Measurements from ENCODE around the gene ST3GAL2.

Gene ST3GAL2

GRCh38 chr16:70437017-70437581 lies 1.8 kb downstream of the ST3GAL2 start:
- H3K27ac Mint-ChIP-seq = peak overlapping the region; percentile 95

DNA sequence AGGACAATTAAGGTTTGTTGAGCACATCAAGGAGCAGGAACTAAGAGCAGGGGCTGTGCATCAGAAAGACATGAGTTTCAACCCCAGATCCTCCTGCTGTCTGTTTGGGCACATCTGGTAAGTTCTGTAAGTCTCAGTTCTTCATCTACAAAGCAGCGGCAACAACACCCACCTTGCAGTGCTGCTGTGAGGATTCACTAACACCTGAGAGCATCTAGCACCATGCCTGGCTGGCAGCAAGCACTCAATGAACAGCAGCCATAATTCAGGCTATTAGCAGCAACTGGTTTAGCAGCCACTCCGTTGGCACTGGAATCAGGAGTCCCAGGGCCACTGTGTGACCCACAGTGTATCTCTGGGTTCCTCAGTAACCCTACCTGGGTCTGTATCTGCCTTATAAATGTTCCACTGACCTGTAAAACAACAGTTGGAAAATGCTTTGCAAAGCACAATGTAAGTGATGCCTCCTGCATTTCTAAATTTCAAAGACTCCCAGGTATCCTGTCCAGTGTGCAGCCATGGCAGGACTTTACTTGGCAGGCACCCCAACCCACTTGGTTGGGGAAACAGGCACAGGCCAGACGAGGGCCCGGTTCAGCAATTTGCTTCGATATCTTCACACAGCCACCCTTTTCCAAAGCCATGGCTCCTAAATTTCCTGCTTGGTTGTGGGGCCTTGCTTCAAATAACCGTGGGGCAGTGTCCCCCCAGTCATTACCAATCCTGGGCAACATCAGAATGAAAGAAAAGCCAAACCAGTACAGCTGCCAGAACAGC lies 4.2 kb downstream of the ST3GAL2 start:
- Mint-ChIP-seq H3K9me3 (no peaks in the 10 kb centered on the region), H3K4me1 (ENCODE audit: low read depth) (peaks cover 80% of the 10 kb centered on the region), H3K27me3 (no peaks in the 10 kb centered on the region), H3K4me3 (no peak overlapping the region), H3K27ac (no peak overlapping the region), H3K36me3 (ENCODE audit: low read depth) (peaks cover 20% of the 10 kb centered on the region)
- DNase-seq = no peak

More at GRCh38 chr16:70437017-70437581, 1.8 kb downstream of the ST3GAL2 start:
- peaks cover 20% of the 10 kb centered on the region for H3K36me3 Mint-ChIP-seq (ENCODE audit: low read depth)
- DNase-seq = no peak
- H3K4me1 Mint-ChIP-seq (ENCODE audit: low read depth) = peaks cover 63% of the 10 kb centered on the region
- peak overlapping the region; percentile 95 for H3K4me3 Mint-ChIP-seq
- no peaks in the 10 kb centered on the region for H3K9me3 Mint-ChIP-seq
- no peaks in the 10 kb centered on the region for H3K27me3 Mint-ChIP-seq

DNA sequence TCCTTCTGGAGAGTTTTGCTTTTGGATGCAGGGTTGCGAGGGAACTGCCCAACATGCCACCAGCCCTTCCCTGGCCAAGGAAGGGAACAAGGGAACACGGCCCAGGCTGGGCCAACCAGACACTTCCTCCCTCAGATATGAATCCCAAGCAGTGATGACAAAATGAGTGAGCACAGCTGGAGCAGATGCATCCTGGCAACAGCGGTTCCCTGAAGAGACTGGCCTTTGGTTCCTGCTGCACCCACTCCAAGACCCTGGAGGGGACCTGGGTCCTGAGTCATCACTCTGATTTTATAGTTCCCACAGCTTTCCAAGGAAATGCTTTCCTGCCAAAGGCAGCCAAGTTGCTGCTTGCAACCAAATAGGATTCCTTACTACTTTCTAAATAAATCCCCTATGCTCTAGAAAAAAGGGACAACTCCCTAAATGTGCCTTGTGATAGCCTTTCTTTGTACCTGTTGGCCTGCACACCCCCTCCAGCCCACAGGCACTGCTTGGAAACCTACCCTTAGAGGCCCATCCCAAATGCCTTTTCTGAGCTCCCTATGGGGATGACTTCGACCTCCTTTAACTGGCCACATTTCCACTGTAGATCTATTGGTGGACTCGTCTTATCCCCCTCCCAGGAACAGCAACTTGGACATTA lies 5.3 kb downstream of the ST3GAL2 start:
- Mint-ChIP-seq H3K27ac (peak overlapping the region; percentile 26), H3K4me1 (ENCODE audit: low read depth) (peaks cover 82% of the 10 kb centered on the region), H3K27me3 (no peaks in the 10 kb centered on the region), H3K4me3 (no peak overlapping the region), H3K9me3 (no peaks in the 10 kb centered on the region), H3K36me3 (ENCODE audit: low read depth) (peaks cover 19% of the 10 kb centered on the region)
- no peak for DNase-seq

- Mint-ChIP-seq H3K27me3 (no peaks in the 10 kb centered on the region), H3K27ac (peak overlapping the region; percentile 59), H3K4me3 (no peak overlapping the region), H3K36me3 (ENCODE audit: low read depth) (peaks cover 13% of the 10 kb centered on the region), H3K4me1 (ENCODE audit: low read depth) (peaks cover 83% of the 10 kb centered on the region), H3K9me3 (no peaks in the 10 kb centered on the region)
- DNase-seq = no peak
Observed at GRCh38 chr16:70432723-70433457, 6.0 kb downstream of the ST3GAL2 start.

GRCh38 chr16:70432356-70432722 lies 6.6 kb downstream of the ST3GAL2 start:
- no peak for DNase-seq
- no peaks in the 10 kb centered on the region for H3K9me3 Mint-ChIP-seq
- peak overlapping the region; percentile 59 for H3K27ac Mint-ChIP-seq
- peaks cover 82% of the 10 kb centered on the region for H3K4me1 Mint-ChIP-seq (ENCODE audit: low read depth)
- no peak overlapping the region for H3K4me3 Mint-ChIP-seq
- H3K36me3 Mint-ChIP-seq (ENCODE audit: low read depth) = peaks cover 12% of the 10 kb centered on the region
- H3K27me3 Mint-ChIP-seq = no peaks in the 10 kb centered on the region

DNA sequence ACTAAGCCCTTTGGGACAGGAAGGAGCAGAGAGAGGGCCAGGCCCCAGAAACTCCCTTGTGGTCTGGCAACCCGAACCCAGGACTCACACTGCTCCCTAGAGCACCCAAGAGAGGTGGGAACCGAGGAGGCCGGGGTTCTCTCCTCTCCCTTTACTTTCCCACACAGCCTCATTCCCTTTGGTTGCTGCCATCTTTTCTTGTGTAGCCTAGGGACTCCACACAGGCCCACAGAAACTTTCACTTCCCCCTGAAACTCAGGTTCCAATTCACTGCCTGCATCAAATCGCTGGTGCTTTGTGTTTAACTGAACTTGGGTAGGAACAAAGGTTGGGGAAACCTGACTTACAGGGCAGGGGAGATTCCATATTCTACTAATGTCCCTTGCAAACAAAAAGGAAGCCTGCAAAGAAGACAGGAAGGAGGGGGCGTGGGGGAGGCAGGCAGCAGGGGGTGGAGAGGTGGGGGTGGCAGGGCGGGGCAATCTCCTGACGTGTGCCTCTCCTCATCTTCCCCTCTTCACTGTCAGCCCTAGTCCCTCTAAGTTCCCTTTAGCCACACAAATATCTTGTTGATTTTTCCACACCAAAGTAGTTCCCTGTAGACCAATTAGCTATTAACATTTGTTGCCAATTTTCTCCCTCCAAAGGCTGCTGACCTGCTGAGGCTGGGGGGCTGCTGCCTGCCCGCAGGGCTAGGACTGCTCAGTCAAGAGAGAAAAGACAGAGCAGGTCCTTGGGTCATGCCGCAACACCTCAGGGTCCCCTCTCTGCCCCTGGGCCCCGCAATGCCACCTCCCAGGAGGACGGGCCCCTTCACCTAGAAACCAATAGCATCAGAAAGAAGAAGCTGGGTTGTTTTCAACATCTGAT lies 8.0 kb downstream of the ST3GAL2 start:
- Mint-ChIP-seq H3K27me3 (no peaks in the 10 kb centered on the region), H3K9me3 (no peaks in the 10 kb centered on the region), H3K4me3 (peak overlapping the region; percentile 60), H3K4me1 (ENCODE audit: low read depth) (peaks cover 72% of the 10 kb centered on the region), H3K36me3 (ENCODE audit: low read depth) (peaks cover 12% of the 10 kb centered on the region), H3K27ac (peak overlapping the region; percentile 88)
- DNase-seq = peak; percentile 55

GRCh38 chr16:70429888-70430666 lies 8.8 kb downstream of the ST3GAL2 start:
- Mint-ChIP-seq H3K9me3 (no peaks in the 10 kb centered on the region), H3K27me3 (no peaks in the 10 kb centered on the region), H3K4me1 (ENCODE audit: low read depth) (peaks cover 72% of the 10 kb centered on the region), H3K4me3 (peak overlapping the region; percentile 60), H3K36me3 (ENCODE audit: low read depth) (peaks cover 20% of the 10 kb centered on the region), H3K27ac (peak overlapping the region; percentile 88)
- no peak for DNase-seq

GRCh38 chr16:70428178-70428998 lies 10.5 kb downstream of the ST3GAL2 start:
- H3K9me3 Mint-ChIP-seq = no peaks in the 10 kb centered on the region
- H3K4me3 Mint-ChIP-seq = peak overlapping the region; percentile 23
- DNase-seq = peak; percentile 66
- peaks cover 59% of the 10 kb centered on the region for H3K4me1 Mint-ChIP-seq (ENCODE audit: low read depth)
- peak overlapping the region; percentile 81 for H3K27ac Mint-ChIP-seq
- H3K36me3 Mint-ChIP-seq (ENCODE audit: low read depth) = peaks cover 12% of the 10 kb centered on the region
- no peaks in the 10 kb centered on the region for H3K27me3 Mint-ChIP-seq

DNA sequence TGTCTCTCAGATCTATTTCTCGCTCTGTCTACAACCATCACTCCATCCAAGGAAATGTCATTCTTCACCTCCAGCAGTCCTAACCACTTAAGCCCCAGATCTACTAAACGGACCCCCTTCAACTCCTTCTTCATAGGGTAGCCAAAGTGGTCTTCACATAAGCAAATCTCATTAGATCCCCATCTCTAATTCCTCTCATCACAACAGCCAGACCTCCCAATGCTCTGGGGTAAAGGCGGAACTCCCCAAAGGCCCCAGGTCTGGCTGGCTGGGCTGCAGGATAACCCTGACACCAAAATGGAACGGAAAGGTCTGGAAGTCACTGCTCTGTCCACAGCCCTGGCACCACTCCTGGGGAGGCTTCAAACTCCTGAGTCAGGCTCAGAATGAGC lies 11.1 kb downstream of the ST3GAL2 start:
- Mint-ChIP-seq H3K4me3 (no peak overlapping the region), H3K9me3 (no peaks in the 10 kb centered on the region), H3K36me3 (ENCODE audit: low read depth) (peaks cover 12% of the 10 kb centered on the region), H3K27me3 (no peaks in the 10 kb centered on the region), H3K27ac (peak overlapping the region; percentile 81), H3K4me1 (ENCODE audit: low read depth) (peaks cover 55% of the 10 kb centered on the region)
- no peak for DNase-seq

- Mint-ChIP-seq H3K27ac (no peak overlapping the region), H3K27me3 (no peaks in the 10 kb centered on the region), H3K4me1 (ENCODE audit: low read depth) (peaks cover 54% of the 10 kb centered on the region), H3K4me3 (no peak overlapping the region), H3K36me3 (ENCODE audit: low read depth) (peaks cover 12% of the 10 kb centered on the region), H3K9me3 (no peaks in the 10 kb centered on the region)
- DNase-seq = no peak
Observed at GRCh38 chr16:70422543-70422942, 16.4 kb downstream of the ST3GAL2 start.

DNA sequence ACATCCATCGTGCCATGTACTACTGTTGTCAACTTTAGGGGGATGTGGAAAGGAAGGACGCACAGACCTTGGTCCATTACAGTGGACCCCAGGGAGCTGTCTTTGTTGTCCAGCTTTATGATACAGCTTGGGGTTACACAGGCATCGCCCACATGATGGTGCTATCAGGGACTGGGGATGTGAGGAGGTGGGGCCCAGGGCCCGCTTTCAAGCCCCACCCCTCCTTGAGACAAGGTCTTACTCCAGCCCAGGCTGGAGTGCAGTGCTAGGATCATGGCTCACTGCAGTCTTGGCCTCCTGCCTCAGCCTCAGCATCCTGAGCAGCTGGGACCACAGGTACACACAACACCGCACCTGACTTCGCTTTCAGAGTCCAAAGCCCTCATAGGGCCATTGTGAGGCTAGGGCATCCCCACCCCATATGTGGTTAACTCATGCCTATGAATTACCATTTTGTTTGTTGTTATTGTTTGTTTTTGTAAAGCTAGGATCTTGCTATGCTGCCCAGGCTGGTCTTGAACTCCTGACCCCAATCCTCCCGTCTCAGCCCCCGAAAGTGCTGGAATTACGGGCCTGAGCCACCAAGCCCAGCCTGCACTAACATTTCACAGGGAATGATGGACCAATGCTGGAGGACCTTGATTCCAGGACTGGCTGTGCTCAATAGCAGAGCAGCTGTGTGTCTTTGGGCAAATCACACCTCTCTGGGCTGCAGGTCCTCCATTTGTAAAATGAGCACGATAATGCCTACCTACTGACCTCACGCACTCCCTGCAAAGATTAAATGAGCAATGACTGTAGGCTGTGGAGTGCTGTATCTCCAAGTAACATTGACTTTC lies 17.2 kb downstream of the ST3GAL2 start:
- H3K36me3 Mint-ChIP-seq (ENCODE audit: low read depth) = peaks cover 12% of the 10 kb centered on the region
- DNase-seq = no peak
- H3K27ac Mint-ChIP-seq = no peak overlapping the region
- H3K9me3 Mint-ChIP-seq = no peaks in the 10 kb centered on the region
- no peak overlapping the region for H3K4me3 Mint-ChIP-seq
- H3K27me3 Mint-ChIP-seq = no peaks in the 10 kb centered on the region
- H3K4me1 Mint-ChIP-seq (ENCODE audit: low read depth) = peaks cover 56% of the 10 kb centered on the region

DNA sequence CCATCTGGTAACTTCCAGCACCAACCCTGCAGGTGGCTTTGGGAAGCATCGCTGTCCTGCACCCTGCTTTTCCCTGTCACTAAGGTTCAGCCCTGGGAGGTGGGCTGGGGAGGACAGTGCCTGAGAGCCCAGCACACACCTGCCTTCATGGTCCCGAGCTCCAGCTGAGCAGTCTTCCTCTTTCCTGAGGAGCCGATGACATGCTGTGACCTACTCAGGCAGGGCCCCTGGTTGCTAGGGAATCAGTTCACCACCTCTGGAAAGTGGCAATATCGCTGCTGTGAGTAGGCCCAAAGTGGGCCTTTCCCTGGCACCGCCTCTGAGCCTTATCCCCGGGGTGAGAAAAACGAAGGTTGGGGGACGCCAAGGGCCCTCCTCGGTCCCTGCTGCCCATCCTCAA lies 17.9 kb downstream of the ST3GAL2 start:
- Mint-ChIP-seq H3K27ac (no peak overlapping the region), H3K36me3 (ENCODE audit: low read depth) (peaks cover 13% of the 10 kb centered on the region), H3K9me3 (no peaks in the 10 kb centered on the region), H3K4me3 (no peak overlapping the region), H3K4me1 (ENCODE audit: low read depth) (peaks cover 58% of the 10 kb centered on the region), H3K27me3 (no peaks in the 10 kb centered on the region)
- DNase-seq = no peak

Measured in activated T-cell treated with anti-CD3 and anti-CD28 coated beads, Interleukin-2, amount 50 U/mL, for 24 hours (primary cell).